Suprapubic skin (tissue), 4 donors: ENCODE data around the gene CHN2.

Experiments used
- EP300 ChIP-seq: sonication (generic); formaldehyde crosslinking; IDR thresholded peaks from one replicate; pipeline ENCODE4 v1.6.1; 2017; ENCODE audit warnings: antibody characterized with exemption
- POLR2A ChIP-seq, 2 donors: fragments of 450-650 bp; IDR thresholded peaks; one replicate each; pipeline ENCODE4 v1.6.1; 2017; ENCODE audit warnings: antibody characterized with exemption in 2 of 2, mild to moderate bottlenecking in 2 of 2, moderate library complexity in 2 of 2
- POLR2AphosphoS5 ChIP-seq, 3 donors: sonication (generic); formaldehyde crosslinking; IDR thresholded peaks; one replicate each; pipeline ENCODE4 v1.6.1; 2017; ENCODE audit warnings: antibody characterized with exemption in 3 of 3
- TF ChIP-seq, protein P1 (sequence below), 2 donors: fragments of 200-600 bp in 1 of 2; fragments of 450-650 bp in 1 of 2; sonication (generic) in 1 of 2; IDR thresholded peaks; one replicate each; pipeline ENCODE4 v1.5.1; 2016 to 2019; ENCODE audit warnings: antibody characterized with exemption in 2 of 2, mild to moderate bottlenecking in 1 of 2, moderate library complexity in 1 of 2

DNA sequence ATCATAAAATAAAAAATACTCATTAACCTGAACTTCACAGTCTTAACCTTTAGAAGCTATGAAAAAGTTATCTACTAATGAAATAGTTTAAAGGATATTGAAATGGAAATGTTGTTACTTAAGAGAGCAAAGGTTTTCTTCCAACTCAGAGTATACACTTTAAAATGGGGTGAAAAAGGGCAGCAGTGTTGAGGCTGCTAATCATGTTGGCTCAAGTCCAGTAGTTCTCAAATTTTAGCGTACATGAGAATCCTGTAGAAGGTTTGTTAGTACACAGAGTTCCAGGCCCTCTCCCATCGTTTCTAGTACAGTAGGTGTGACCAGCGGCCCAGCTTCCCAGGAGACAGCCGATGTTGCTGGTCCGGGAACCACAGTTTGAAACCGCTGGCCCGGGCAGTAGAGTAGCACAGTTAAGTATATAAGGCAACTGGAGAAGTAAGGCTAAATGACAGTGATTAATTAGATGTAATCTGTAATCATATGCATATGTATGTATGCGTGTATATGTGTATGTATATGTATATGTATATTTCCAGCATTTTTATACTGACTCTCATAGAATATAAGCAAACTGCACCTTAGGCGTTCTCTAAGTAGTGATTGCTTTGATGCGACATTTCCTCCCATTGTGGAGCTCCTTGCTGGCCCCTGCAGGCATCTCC is 221.8 kb downstream of the CHN2 start:
- TF ChIP-seq, protein P1, sequence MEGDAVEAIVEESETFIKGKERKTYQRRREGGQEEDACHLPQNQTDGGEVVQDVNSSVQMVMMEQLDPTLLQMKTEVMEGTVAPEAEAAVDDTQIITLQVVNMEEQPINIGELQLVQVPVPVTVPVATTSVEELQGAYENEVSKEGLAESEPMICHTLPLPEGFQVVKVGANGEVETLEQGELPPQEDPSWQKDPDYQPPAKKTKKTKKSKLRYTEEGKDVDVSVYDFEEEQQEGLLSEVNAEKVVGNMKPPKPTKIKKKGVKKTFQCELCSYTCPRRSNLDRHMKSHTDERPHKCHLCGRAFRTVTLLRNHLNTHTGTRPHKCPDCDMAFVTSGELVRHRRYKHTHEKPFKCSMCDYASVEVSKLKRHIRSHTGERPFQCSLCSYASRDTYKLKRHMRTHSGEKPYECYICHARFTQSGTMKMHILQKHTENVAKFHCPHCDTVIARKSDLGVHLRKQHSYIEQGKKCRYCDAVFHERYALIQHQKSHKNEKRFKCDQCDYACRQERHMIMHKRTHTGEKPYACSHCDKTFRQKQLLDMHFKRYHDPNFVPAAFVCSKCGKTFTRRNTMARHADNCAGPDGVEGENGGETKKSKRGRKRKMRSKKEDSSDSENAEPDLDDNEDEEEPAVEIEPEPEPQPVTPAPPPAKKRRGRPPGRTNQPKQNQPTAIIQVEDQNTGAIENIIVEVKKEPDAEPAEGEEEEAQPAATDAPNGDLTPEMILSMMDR (IDR thresholded peaks at IDR 0.05) = no peak
- TF ChIP-seq POLR2A (IDR thresholded peaks at IDR 0.05) = no peak
- no peak for TF ChIP-seq POLR2AphosphoS5 (IDR thresholded peaks at IDR 0.05)
- TF ChIP-seq EP300 = no peak
